K562 (cell line): ENCODE results near the gene NEURL1B. TPM values are rescaled to one million over a fixed set of nuclear protein-coding genes. Genes with fewer than 3 reads are reported as not detected.

ENCODE experiments used
- ATAC-seq: fragments of 200-7000 bp; cut with Tn5 transposase; 3 replicates; pipeline ENCODE4 v1.9.1; 2020; ENCODE audit warnings: moderate library complexity
- BruUV-seq: library from RNA; stranded (reverse); fragments of 400-500 nt; replicated peaks from 2 replicates; lab custom pipeline; 2021; lab: Mats Ljungman, UMichigan
- CTCF ChIA-PET: fragments of 300-600 bp; formaldehyde crosslinking; extraction: SDS; loops from one replicate; lab custom pipeline; 2021; ENCODE audit warnings: low intra/inter-chr PET ratio; lab: Yijun Ruan, JAX
- POLR2A ChIA-PET: fragments of 300-600, 350-650 bp; sonication (Branson Sonifier 250); formaldehyde crosslinking; extraction: SDS; loops from one replicate; lab custom pipeline; 2021; ENCODE audit warnings: antibody characterized with exemption, inconsistent platforms; lab: Yijun Ruan, JAX
- DNase-seq, 4 experiments: peaks; one replicate each; pipeline versions ENCODE4 v3.0.0 to v3.0.0-alpha.2; 2011 to 2018; ENCODE audit warnings: low spot score in 3 of 4, mixed read lengths in 3 of 4; ENCODE audit errors: extremely low read depth in 1 of 4
- FAIRE-seq: peaks from 2 replicates; lab custom pipeline; 2011; peaks lifted over from hg19 to GRCh38; lab: Jason Lieb, UNC
- H2AFZ ChIP-seq: 2 replicates; pipeline ENCODE4 v1.6.0; 2011; ENCODE audit warnings: low read depth, low read length, control low read depth, inconsistent platforms
- H3K27ac ChIP-seq: fragments of 200-600 bp; 3 replicates; pipeline ENCODE4 v1.8.0; 2011; ENCODE audit warnings: low read depth, mild to moderate bottlenecking, control low read depth, inconsistent platforms, low read length, moderate library complexity, mixed read lengths; ENCODE audit errors: extremely low read depth
- H3K27me3 ChIP-seq, 2 experiments: fragments of 300-600 bp in 1 of 2; 2 replicates in 1 of 2; 3 replicates in 1 of 2; pipeline versions ENCODE4 v1.6.0 to v1.8.0; 2011; ENCODE audit warnings: inconsistent platforms in 2 of 2, low read length in 2 of 2, mild to moderate bottlenecking in 1 of 2, mixed read lengths in 1 of 2, moderate library complexity in 1 of 2; ENCODE audit not compliant: control insufficient read depth in 2 of 2, insufficient read depth in 2 of 2
- H3K36me3 ChIP-seq: fragments of 300-600 bp; 3 replicates; pipeline ENCODE4 v1.8.0; 2011; ENCODE audit warnings: mild to moderate bottlenecking, low read length, inconsistent platforms; ENCODE audit not compliant: control insufficient read depth, insufficient read depth
- H3K4me1 ChIP-seq, 2 experiments: fragments of 200-600 bp in 1 of 2; replicated peaks in 1 of 2; 2 replicates in 1 of 2; 3 replicates in 1 of 2; pipeline versions ENCODE4 v1.5.1 to v1.8.0; 2011; ENCODE audit warnings: inconsistent platforms in 2 of 2, low read length in 2 of 2, mild to moderate bottlenecking in 1 of 2, mixed read lengths in 1 of 2, moderate library complexity in 1 of 2; ENCODE audit not compliant: control insufficient read depth in 2 of 2, insufficient read depth in 2 of 2
- H3K4me2 ChIP-seq: 2 replicates; pipeline ENCODE4 v1.6.1; 2011; ENCODE audit warnings: low read length, control low read depth, inconsistent platforms, mixed read lengths; ENCODE audit not compliant: insufficient read depth
- H3K4me3 ChIP-seq: fragments of 200-600 bp; sonication (generic), shearing (Covaris generic); 2 replicates; pipeline ENCODE4 v1.5.1; 2016; ENCODE audit warnings: control low read depth, inconsistent platforms
- H3K79me2 ChIP-seq: fragments of 200-600 bp; 3 replicates; pipeline ENCODE4 v1.8.0; 2011; ENCODE audit warnings: low read length, inconsistent platforms; ENCODE audit not compliant: control insufficient read depth, insufficient read depth
- H3K9ac ChIP-seq, 2 experiments: 2 replicates each; pipeline versions ENCODE4 v1.6.0 to v1.6.1; 2011; ENCODE audit warnings: low read depth in 2 of 2, low read length in 2 of 2, control low read depth in 1 of 2, inconsistent platforms in 1 of 2, mild to moderate bottlenecking in 1 of 2, mixed read lengths in 1 of 2; ENCODE audit not compliant: insufficient read depth in 1 of 2
- H3K9me1 ChIP-seq: one replicate; pipeline ENCODE4 v1.6.0; 2011; ENCODE audit warnings: inconsistent platforms, mild to moderate bottlenecking, low read length, moderate library complexity; ENCODE audit not compliant: control insufficient read depth, insufficient read depth
- H3K9me3 ChIP-seq: replicated peaks from 2 replicates; pipeline ENCODE4 v1.5.1; 2011; ENCODE audit warnings: low read depth, low read length, inconsistent platforms; ENCODE audit not compliant: control insufficient read depth, insufficient read depth
- H4K20me1 ChIP-seq: replicated peaks from 2 replicates; pipeline ENCODE4 v1.6.1; 2011; ENCODE audit warnings: low read length, inconsistent platforms, mixed read lengths; ENCODE audit not compliant: control insufficient read depth, insufficient read depth
- ARNT ChIP-seq, 2 experiments: fragments of 450-650 bp; IDR thresholded peaks; 2 replicates each; pipeline ENCODE4 v1.6.1; 2016; ENCODE audit warnings: mild to moderate bottlenecking in 1 of 2
- BACH1 ChIP-seq: fragments of 200-800 bp; sonication (Bioruptor generic); IDR thresholded peaks from 2 replicates; pipeline ENCODE4 v1.6.1; 2016; ENCODE audit warnings: missing genetic modification characterization, missing compliant biosample characterization
- MCM3 ChIP-seq: fragments of 450-650 bp; IDR thresholded peaks from 2 replicates; pipeline ENCODE4 v1.6.1; 2016
- NR2C1 ChIP-seq, 2 experiments: fragments of 450-650 bp; IDR thresholded peaks; 2 replicates each; pipeline ENCODE4 v1.6.1; 2017; ENCODE audit warnings: mild to moderate bottlenecking in 2 of 2, antibody characterized with exemption in 1 of 2, inconsistent platforms in 1 of 2, missing compliant biosample characterization in 1 of 2, missing genetic modification characterization in 1 of 2
- RAD21 ChIP-seq, 2 experiments: fragments of 250-450 bp in 1 of 2; fragments of 450-650 bp in 1 of 2; sonication (Bioruptor Pico) in 1 of 2; formaldehyde crosslinking in 1 of 2; IDR thresholded peaks in 1 of 2; conservative IDR thresholded peaks in 1 of 2; 2 replicates each; pipeline versions ENCODE4 v1.4.0 to v1.8.0; 2020 to 2022; ENCODE audit warnings: mild to moderate bottlenecking in 2 of 2, moderate library complexity in 1 of 2
- SMAD3 ChIP-seq: fragments of 450-650 bp; formaldehyde crosslinking; conservative IDR thresholded peaks from 2 replicates; pipeline ENCODE4 v1.4.0; 2020; ENCODE audit warnings: mild to moderate bottlenecking
- SNRNP70 ChIP-seq: fragments of 200-400 bp; formaldehyde crosslinking; optimal IDR thresholded peaks from 2 replicates; pipeline ENCODE3; 2017; ENCODE audit warnings: low read depth, low read length
- WGBS: fragments of 100-300 bp; shearing (Covaris generic); methylation state at CpG from one replicate; pipeline ENCODE4 v1.1.6; 2016; ENCODE audit warnings: low coverage, mixed read lengths; ENCODE audit not compliant: insufficient coverage; ENCODE audit errors: missing lambda C conversion rate; 5-methylcytosine and 5-hydroxymethylcytosine counted together
- in situ Hi-C: fragments of 300-500 bp; cut with MboI; formaldehyde crosslinking; loops from 4 replicates; pipeline ENCODE4 v1.15.0; 2018; ENCODE audit warnings: inconsistent platforms, mixed read lengths
- intact Hi-C: fragments of 100-400 bp; cut with micrococcal nuclease; formaldehyde crosslinking; loops from 2 replicates; pipeline ENCODE4 v1.14.2; 2022
- polyA plus RNA-seq, 8 experiments: library from polyadenylated mRNA; depleted of rRNA in 4 of 8; stranded (reverse) in 5 of 8; unstranded in 3 of 8; fragments of >200 nt; fragmentation: Nextera tagmentation in 2 of 8; fragmentation: Illumina TruSeq in 1 of 8; extraction: Ambion mirVana in 2 of 8; extraction: Trizol in 1 of 8; gene quantifications; 2 replicates each; pipeline versions ENCODE4 v1.2.1 to v1.2.3, GENCODE V29; 2011 to 2014; ENCODE audit warnings: inconsistent platforms in 1 of 8, missing spikeins in 1 of 8
- total RNA-seq, 7 experiments: library from RNA; depleted of rRNA in 6 of 7; stranded (reverse); fragments of >200 nt in 6 of 7; fragmentation: Illumina TruSeq in 2 of 7; extraction: Trizol in 2 of 7; gene quantifications; 2 replicates each; pipeline versions ENCODE4 v1.2.1 to v1.2.3, GENCODE V29; 2011 to 2021; ENCODE audit warnings: low replicate concordance in 1 of 7
- TF ChIP-seq, protein P1 (sequence below): fragments of 250-450 bp; sonication (Bioruptor Pico); IDR thresholded peaks from 2 replicates; pipeline ENCODE4 v1.9.0; 2021; ENCODE audit warnings: mild to moderate bottlenecking, inconsistent platforms
- TF ChIP-seq, protein P2 (sequence below): sonication (generic); formaldehyde crosslinking; IDR thresholded peaks from 2 replicates; pipeline ENCODE4 v1.5.0; 2020; ENCODE audit warnings: missing genetic modification reagents
- TF ChIP-seq, protein P3 (sequence below), 3 experiments: IDR thresholded peaks in 2 of 3; conservative IDR thresholded peaks in 1 of 3; 2 replicates each; pipeline ENCODE4 v1.5.1; 2011 to 2012; ENCODE audit warnings: low read length in 3 of 3, mild to moderate bottlenecking in 3 of 3, control low read depth in 2 of 3, improper control_type of control experiment in 1 of 3, inconsistent platforms in 1 of 3, low read depth in 1 of 3, mixed read lengths in 1 of 3, moderate library complexity in 1 of 3; ENCODE audit not compliant: insufficient read depth in 2 of 3
- TF ChIP-seq, protein P4 (sequence below), 2 experiments: fragments of 450-650 bp in 1 of 2; sonication (generic) in 1 of 2; formaldehyde crosslinking in 1 of 2; IDR thresholded peaks in 1 of 2; conservative IDR thresholded peaks in 1 of 2; 2 replicates each; pipeline versions ENCODE4 v1.6.1 to v1.8.1; 2016 to 2023; ENCODE audit warnings: mild to moderate bottlenecking in 2 of 2, moderate library complexity in 2 of 2, inconsistent platforms in 1 of 2, missing genetic modification reagents in 1 of 2

Gene NEURL1B
- total and polyA plus RNA-seq, 9 of the 15 experiments (the other 6 are each of a cell fraction or from before 2014, with no cell fraction given): 0.04 TPM; not detected in 8

DNA sequence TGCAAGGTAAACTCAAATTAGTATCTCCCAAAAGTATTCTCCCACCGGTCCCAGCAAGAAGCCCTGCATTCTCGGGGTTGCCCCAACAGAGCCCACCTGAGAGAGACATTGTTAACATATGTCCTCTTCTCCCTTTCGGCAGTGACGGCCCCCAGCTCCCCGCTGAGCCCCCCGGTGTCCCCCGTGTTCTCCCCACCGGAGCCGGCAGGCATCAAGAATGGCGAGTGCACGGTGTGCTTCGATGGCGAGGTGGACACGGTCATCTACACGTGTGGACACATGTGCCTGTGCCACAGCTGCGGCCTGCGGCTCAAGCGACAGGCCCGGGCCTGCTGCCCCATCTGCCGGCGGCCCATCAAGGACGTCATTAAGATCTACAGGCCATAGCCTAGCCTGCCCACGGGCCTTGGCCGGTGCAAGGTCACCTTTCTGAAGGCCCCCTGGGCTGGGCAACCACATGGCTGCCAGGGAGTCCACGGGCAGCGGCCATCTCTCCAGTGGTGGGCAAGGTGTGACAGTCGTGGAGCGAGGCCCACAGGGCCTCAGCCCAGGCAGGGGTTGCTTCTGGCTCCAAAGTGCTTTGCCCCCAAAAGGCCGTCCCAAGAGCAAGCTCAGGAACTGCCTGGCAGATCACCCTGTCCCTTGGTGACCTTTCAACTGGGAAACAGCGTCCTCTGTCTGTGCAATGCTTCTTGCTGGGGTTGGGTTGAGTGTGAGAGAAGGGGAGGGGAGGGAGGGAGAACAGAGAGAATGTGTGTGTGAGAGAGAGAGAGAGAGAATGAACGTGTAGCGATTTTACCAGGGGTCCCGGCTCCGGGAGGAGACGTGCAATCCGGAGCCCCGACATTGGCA lies 45.7 kb downstream of the NEURL1B start:
- TF ChIP-seq MCM3 (no peak), ARNT (IDR thresholded peaks at IDR 0.05) (no peak), SNRNP70 (no peak), BACH1 (tag) (no peak), RAD21 (CRISPR knock-in tag; conservative IDR thresholded peaks at IDR 0.05 in 1 of 2, IDR thresholded peaks at IDR 0.05 in 1 of 2) (no peak), NR2C1 (IDR thresholded peaks at IDR 0.05) (peak; percentile 51; the same call in 1 of the 2 replicates), NR2C1 (tag; IDR thresholded peaks at IDR 0.05) (no peak), SMAD3 (CRISPR knock-in tag) (no peak)
- TF ChIP-seq, protein P1, sequence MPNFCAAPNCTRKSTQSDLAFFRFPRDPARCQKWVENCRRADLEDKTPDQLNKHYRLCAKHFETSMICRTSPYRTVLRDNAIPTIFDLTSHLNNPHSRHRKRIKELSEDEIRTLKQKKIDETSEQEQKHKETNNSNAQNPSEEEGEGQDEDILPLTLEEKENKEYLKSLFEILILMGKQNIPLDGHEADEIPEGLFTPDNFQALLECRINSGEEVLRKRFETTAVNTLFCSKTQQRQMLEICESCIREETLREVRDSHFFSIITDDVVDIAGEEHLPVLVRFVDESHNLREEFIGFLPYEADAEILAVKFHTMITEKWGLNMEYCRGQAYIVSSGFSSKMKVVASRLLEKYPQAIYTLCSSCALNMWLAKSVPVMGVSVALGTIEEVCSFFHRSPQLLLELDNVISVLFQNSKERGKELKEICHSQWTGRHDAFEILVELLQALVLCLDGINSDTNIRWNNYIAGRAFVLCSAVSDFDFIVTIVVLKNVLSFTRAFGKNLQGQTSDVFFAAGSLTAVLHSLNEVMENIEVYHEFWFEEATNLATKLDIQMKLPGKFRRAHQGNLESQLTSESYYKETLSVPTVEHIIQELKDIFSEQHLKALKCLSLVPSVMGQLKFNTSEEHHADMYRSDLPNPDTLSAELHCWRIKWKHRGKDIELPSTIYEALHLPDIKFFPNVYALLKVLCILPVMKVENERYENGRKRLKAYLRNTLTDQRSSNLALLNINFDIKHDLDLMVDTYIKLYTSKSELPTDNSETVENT (CRISPR knock-in tag): no peak
- TF ChIP-seq, protein P2, sequence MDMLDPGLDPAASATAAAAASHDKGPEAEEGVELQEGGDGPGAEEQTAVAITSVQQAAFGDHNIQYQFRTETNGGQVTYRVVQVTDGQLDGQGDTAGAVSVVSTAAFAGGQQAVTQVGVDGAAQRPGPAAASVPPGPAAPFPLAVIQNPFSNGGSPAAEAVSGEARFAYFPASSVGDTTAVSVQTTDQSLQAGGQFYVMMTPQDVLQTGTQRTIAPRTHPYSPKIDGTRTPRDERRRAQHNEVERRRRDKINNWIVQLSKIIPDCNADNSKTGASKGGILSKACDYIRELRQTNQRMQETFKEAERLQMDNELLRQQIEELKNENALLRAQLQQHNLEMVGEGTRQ: no peak
- TF ChIP-seq, protein P3, sequence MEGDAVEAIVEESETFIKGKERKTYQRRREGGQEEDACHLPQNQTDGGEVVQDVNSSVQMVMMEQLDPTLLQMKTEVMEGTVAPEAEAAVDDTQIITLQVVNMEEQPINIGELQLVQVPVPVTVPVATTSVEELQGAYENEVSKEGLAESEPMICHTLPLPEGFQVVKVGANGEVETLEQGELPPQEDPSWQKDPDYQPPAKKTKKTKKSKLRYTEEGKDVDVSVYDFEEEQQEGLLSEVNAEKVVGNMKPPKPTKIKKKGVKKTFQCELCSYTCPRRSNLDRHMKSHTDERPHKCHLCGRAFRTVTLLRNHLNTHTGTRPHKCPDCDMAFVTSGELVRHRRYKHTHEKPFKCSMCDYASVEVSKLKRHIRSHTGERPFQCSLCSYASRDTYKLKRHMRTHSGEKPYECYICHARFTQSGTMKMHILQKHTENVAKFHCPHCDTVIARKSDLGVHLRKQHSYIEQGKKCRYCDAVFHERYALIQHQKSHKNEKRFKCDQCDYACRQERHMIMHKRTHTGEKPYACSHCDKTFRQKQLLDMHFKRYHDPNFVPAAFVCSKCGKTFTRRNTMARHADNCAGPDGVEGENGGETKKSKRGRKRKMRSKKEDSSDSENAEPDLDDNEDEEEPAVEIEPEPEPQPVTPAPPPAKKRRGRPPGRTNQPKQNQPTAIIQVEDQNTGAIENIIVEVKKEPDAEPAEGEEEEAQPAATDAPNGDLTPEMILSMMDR (IDR thresholded peaks at IDR 0.05 in 2 of 3, conservative IDR thresholded peaks at IDR 0.05 in 1 of 3; ENCODE audit: insufficient read depth in 2 of 3, low read depth in 1 of 3, low read length in 3 of 3): peak in 2 of 3 experiments; percentile 16 to 24; a peak in 3 of 6 replicates
- TF ChIP-seq, protein P4, sequence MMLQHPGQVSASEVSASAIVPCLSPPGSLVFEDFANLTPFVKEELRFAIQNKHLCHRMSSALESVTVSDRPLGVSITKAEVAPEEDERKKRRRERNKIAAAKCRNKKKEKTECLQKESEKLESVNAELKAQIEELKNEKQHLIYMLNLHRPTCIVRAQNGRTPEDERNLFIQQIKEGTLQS (IDR thresholded peaks at IDR 0.05): no peak
- TF ChIP-seq, protein P4 (CRISPR knock-in tag; conservative IDR thresholded peaks at IDR 0.05): no peak
- intact Hi-C loops (no loop called here), in situ Hi-C loops (no loop called here)
- ATAC-seq: peak; percentile 34; the same call in 1 of the 3 replicates
- CTCF ChIA-PET: no interaction called here
- Histone ChIP-seq H3K9ac (peak overlapping the region in 1 of 2 experiments; percentile 12; a peak in 1 of 4 replicates), H3K79me2 (no peaks in the 10 kb centered on the region), H3K27ac (no peak overlapping the region), H3K4me2 (no peak overlapping the region), H3K9me1 (no peaks in the 10 kb centered on the region), H3K4me3 (no peak overlapping the region), H3K4me1 (peaks cover 0 to 10% of the 10 kb centered on the region in 2 experiments; a peak in 1 of 5 replicates), H3K27me3 (peaks cover 29 to 63% of the 10 kb centered on the region in 2 experiments; a peak in 4 of 5 replicates), H3K36me3 (no peaks in the 10 kb centered on the region), H3K9me3 (no peaks in the 10 kb centered on the region), H2AFZ (no peak overlapping the region), H4K20me1 (no peaks in the 10 kb centered on the region)
- no peak for FAIRE-seq
- no TSS peak for BruUV-seq
- POLR2A ChIA-PET: interaction anchor here (0.6 to 1.1 kb wide), 3 partner anchors 9 to 286 kb away, joined by 3 read pairs; no protein-coding TSS in a partner anchor
- WGBS: 7% methylated on average over 32 of the region's 37 CpGs
- no peak for DNase-seq
